GM18511 (cell line): ENCODE measurements around the gene ARHGEF17.

Experiments used
- ATAC-seq: cut with Tn5 transposase; IDR thresholded peaks from one replicate; pipeline ENCODE4 v1.9.1; 2021; ENCODE audit warnings: mild to moderate bottlenecking, moderate library complexity; ENCODE audit not compliant: unreplicated experiment

Gene ARHGEF17

GRCh38 chr11:73327812-73328364 is 19.8 kb downstream of the ARHGEF17 start:
- ATAC-seq = no peak

DNA sequence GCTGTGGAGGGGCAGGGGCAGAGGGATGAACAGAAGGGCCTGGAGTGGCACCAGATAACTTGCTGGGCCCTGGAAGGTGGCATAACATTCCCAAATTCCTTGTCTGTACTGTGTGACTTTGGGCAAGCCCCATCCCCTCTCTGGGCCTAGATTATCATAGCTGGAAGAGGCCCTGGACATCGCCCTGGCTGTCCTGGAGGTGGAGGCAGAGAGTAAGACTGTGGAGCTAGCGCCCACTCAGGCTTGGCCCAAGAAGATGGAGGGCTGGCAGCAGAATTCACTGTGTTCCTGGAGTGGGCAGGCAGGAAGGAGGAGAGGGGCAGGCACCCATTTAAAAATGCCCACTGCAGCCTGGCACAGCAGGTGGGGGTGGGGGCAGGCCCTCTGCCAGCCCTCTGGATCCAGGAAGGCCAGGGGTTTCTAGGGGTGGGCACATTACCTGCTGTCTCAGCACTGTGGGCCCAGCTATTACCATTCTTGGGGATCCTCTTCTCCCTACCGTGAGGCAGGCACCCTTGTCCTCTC is 22.6 kb downstream of the ARHGEF17 start:
- no peak for ATAC-seq

DNA sequence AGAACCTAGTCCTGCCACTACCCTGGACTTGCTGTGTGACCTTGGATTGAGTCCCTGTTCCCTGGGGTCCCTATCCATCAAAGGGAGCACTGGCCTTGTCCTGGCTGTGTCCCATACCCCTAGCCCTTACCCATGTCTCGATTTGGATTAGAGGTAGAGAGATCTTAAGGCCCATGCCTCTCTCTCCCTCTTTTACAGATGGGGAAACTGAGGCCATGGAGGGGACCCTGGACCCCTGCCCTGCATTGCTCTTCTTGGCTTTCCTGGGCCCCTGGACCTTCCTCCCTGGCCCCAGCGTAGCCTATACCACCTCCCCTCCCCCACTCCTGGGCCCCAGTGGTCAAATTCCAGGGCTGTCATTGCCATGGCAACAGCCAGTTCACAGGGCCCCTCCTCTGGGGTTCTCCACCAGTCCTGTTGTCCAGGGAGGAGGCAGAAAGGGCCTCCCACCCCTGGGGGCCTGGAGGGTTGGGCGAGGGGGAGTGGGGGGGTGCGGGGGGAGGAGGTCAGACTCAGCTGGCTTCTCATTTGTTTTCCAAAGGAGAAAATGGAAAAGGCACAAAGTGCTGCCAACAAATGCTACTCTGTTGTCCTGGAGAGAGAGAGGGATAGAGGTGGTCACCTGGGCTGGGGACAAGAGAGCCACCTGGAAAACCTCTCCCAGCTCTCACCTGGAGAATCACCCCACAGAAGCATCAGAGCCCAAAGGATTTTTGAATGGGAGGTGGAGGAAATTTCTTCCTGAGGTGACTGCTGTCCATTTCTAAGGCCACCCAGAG is 23.3 kb downstream of the ARHGEF17 start:
- ATAC-seq = no peak

GRCh38 chr11:73333173-73333572 is 25.1 kb downstream of the ARHGEF17 start:
- ATAC-seq = no peak

DNA sequence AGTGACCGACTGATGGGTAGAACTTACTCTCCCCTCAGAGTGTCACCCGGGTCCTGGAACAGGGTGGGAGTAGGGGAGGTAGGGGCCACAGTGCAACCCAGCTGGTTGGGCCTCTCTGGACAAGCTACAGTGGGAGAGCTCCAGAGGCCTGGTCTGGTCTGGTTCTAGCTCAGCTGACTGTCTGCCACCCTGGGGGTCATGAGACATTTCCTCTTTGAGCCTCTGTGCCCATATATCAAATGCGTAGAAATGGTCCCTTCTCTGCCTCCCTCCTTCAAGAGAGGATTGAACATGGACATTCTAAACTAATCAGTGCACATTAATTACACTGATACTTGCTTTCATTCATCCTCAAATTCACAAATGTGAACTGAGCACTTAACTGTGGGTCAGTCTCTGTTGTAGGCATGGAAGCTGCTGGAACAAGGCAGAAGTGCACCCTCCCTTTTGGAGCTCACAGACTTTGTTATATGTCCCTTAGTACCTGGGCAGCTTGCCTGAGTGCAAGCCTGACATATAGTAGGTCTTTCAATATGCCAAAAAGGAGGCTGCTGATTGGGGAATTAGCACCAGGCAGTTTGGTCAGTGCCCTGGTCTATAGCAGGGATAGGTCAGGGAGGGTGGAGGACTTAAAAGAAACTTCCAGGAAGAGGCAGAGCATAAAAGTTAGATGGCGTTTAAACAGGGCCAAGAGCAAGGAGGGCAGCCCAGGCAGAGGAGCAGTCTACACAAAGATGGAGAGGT is 25.7 kb downstream of the ARHGEF17 start:
- ATAC-seq = no peak

GRCh38 chr11:73334384-73335203 is 26.5 kb downstream of the ARHGEF17 start:
- ATAC-seq = no peak

- no peak for ATAC-seq
Measured at GRCh38 chr11:73335204-73335923, 27.3 kb downstream of the ARHGEF17 start.

GRCh38 chr11:73337846-73338245 is 29.8 kb downstream of the ARHGEF17 start:
- no peak for ATAC-seq

- ATAC-seq = no peak
Measured at GRCh38 chr11:73338279-73338678, 30.2 kb downstream of the ARHGEF17 start.

DNA sequence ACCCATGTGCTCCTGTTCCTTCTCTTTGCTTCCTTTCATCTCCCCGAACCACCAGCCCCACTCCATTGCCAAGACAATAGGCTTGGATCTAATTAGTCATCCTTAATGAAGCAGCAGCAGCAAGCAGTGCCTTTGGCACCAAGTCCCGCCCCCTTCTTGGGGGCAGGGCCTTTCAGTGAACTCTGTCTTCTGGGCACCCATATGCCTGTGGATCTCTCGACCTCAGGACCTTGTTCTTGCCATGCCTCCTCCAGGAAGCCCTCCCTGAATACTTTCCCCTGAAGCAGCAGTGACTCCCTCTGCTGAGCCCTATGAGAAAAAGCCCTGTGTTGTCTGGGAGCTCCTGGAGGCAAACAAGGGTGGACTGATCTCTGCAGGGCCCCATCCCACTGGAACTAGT is 32.1 kb downstream of the ARHGEF17 start:
- no peak for ATAC-seq

- no peak for ATAC-seq
Measured at GRCh38 chr11:73342633-73343032, 34.6 kb downstream of the ARHGEF17 start.

DNA sequence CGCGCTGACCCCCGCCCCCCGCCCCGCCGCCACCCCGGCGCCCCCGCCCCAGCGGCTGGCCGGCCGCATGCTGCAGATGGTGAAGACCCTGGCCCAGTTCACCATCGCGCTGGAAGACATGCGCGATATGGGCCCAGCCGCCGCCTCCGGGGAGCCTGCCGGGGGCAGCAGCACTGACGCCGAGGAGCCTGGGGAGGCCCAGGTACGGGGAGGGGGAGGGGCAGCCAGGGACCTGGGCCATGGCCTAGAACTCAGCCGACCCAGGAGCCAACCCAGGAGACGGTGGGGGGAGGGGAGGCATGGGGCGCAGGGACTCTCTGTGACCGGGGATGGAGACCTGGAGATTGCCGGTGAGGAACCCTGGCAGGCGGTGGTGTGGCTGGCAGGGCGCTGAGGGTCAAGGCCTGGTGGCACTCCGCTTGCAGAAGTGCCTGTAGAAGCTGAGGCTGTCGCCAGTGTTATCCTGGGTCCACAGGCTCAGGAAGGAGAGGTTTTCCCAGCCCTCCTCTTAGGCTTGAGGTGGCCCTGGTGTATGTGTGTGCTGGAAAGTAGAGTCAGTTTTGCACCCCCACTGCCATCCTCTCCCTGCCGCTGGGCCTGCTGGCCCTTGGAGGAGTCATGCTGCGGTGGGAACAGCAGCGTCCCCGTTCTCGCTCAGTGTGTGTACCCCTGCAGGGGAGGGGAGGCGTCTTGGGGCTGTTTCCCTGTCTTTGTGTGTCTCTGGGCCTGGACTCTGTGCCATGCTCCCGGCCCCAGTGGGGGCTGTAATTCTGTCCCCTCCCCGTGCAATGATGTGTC is 35.2 kb downstream of the ARHGEF17 start:
- ATAC-seq = no peak

- ATAC-seq = no peak
Measured at GRCh38 chr11:73344191-73344607, 36.1 kb downstream of the ARHGEF17 start.

GRCh38 chr11:73345481-73346160 is 37.5 kb downstream of the ARHGEF17 start:
- no peak for ATAC-seq

DNA sequence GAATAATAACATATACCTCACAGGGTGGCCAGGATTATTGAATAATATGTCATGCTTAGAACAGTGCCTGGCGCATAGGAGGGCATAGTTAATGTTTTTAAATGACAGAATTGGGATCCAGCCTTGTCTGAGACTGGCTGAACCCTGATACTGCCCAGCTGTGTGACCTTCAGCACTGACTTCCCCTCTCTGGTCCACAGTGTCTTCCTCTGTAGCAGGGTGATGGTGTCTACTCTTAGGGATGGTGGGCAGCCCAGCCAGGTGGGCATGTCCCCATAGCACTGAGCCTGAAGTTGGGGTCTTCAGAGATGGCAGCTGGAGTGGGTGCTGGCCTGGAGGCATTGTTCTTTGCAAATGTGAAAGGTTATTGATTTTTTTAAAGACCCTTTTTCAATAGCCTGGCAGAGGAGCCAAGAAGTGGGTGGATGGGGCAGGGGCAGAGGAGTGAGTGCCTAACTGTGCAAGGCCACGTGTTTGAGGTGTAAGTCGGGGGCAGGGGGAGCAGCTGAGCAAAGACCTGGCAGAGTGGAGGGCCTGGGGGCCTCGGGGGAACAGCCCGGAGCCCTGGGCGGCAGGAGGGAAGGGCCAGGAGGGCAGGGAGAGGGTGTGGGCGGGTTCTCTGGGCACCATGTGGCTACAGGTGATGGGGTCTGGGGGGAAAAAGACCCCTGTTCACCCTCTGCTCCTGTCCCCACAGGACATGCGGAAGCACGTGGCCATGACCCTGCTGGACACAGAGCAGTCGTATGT is 38.3 kb downstream of the ARHGEF17 start:
- ATAC-seq = no peak

GRCh38 chr11:73347067-73347466 is 39.0 kb downstream of the ARHGEF17 start:
- ATAC-seq = no peak

DNA sequence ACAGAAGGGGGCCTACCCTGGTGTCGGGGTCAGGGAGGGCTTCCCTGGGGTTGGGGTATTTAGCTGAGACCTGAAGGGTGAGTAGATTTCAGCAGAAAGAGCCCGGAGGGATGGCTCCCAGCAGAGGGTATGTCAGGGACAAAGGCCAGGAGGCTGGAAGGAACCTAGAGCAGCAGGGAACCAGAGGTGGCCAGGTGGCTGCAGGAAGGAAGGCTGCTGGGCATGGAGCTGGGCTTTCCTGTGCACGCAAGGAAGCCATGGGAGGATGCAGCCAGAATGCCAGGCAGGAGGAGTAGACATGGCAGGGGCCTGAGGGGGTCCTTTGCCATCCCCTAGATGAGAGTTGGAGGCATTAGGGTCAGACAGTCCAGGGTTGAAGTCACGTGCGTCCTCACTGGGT is 40.8 kb downstream of the ARHGEF17 start:
- ATAC-seq = no peak

DNA sequence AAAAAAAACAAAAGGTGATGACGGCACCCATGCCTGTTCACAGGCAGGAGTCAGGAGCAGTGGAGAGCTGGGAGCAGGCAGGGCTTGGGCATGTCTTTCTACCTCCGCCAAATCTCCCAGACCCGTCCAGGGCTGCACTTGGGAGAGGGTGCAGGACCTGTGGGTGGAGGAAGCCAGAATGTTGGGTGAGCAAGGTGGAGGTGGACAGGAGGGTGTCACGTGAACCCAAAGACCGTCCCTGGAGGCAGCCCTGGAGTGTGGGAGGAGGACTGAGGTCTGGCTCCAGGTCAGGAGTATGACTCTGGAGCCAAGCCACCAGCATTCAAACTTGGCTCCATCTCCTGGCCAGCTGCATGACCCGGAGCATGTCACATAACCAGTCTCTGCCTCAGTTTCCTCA is 41.6 kb downstream of the ARHGEF17 start:
- no peak for ATAC-seq
